Tibial nerve (tissue), 4 donors: ENCODE measurements around the gene FAM170B. TPM values are rescaled to one million over a fixed set of nuclear protein-coding genes. Genes with fewer than 3 reads are reported as not detected.

Experiments
- DNase-seq, 2 donors: peaks; one replicate each; pipeline ENCODE4 v3.0.0-alpha.2; 2019; ENCODE audit warnings: low spot score in 2 of 2
- H3K27ac ChIP-seq, 4 donors: fragments of 200-600 bp; sonication (generic) in 3 of 4; one replicate each; pipeline ENCODE4 v1.5.1; 2017 to 2019; ENCODE audit warnings: mild to moderate bottlenecking in 1 of 4
- H3K27me3 ChIP-seq, 2 donors: fragments of 200-600 bp; sonication (generic) in 1 of 2; one replicate each; pipeline versions ENCODE4 v1.5.1 to v1.6.0; 2017 to 2019
- H3K36me3 ChIP-seq, 3 donors: fragments of 200-600 bp; sonication (generic); one replicate each; pipeline ENCODE4 v1.5.1; 2018 to 2019
- H3K4me1 ChIP-seq, 4 donors: fragments of 200-600 bp; sonication (generic) in 3 of 4; one replicate each; pipeline ENCODE4 v1.5.1; 2017 to 2019
- H3K4me3 ChIP-seq, 4 donors: fragments of 200-600 bp; sonication (generic) in 3 of 4; one replicate each; pipeline ENCODE4 v1.5.1; 2017 to 2019; ENCODE audit warnings: mild to moderate bottlenecking in 1 of 4, moderate library complexity in 1 of 4
- H3K9me3 ChIP-seq, 4 donors: fragments of 200-600 bp; sonication (generic) in 3 of 4; one replicate each; pipeline ENCODE4 v1.5.1; 2017 to 2019
- CTCF ChIP-seq, 5 experiments: fragments of 200-600 bp in 3 of 5; fragments of 450-650 bp in 2 of 5; sonication (generic) in 3 of 5; IDR thresholded peaks; one replicate each; pipeline ENCODE4 v1.5.1; 2016 to 2019; ENCODE audit warnings: antibody characterized with exemption in 5 of 5, mild to moderate bottlenecking in 3 of 5, moderate library complexity in 2 of 5
- EP300 ChIP-seq, 2 donors: sonication (generic); formaldehyde crosslinking; IDR thresholded peaks; one replicate each; pipeline ENCODE4 v1.6.1; 2017; ENCODE audit warnings: antibody characterized with exemption in 2 of 2, mild to moderate bottlenecking in 1 of 2
- POLR2A ChIP-seq, 2 donors: fragments of 450-650 bp; IDR thresholded peaks; one replicate each; pipeline ENCODE4 v1.6.1; 2017; ENCODE audit warnings: antibody characterized with exemption in 2 of 2, mild to moderate bottlenecking in 2 of 2, moderate library complexity in 2 of 2
- WGBS, 2 donors: methylation state at CpG; one replicate each; pipeline ENCODE4 v1.1.5; 2018; 5-methylcytosine and 5-hydroxymethylcytosine counted together
- total RNA-seq, 4 donors: library from RNA; depleted of rRNA; stranded (reverse); fragments of >200 nt; gene quantifications; one replicate each; pipeline ENCODE4 v1.1.0, GENCODE V29; 2016

Gene FAM170B
- total RNA-seq, 4 donors from 2014 or later: 0.63 TPM; not detected in 3

- Histone ChIP-seq H3K27ac (no peak overlapping the region), H3K4me1 (peaks cover 0 to 3% (median 1%) of the 10 kb centered on the region in 4 donors), H3K27me3 (no peaks in the 10 kb centered on the region), H3K9me3 (no peaks in the 10 kb centered on the region), H3K4me3 (no peak overlapping the region), H3K36me3 (no peaks in the 10 kb centered on the region)
- TF ChIP-seq POLR2A (IDR thresholded peaks at IDR 0.05) (no peak), CTCF (IDR thresholded peaks at IDR 0.05) (no peak), EP300 (IDR thresholded peaks at IDR 0.05) (no peak)
- DNase-seq: no peak
- 80 to 88% methylated on average over 4 to 7 of the region's 7 CpGs for WGBS, 2 donors
Measured at GRCh38 chr10:49171326-49172060, 37.7 kb upstream of the FAM170B start.

GRCh38 chr10:49170632-49171325 lies 37.0 kb upstream of the FAM170B start:
- H3K27ac ChIP-seq: no peak overlapping the region
- H3K9me3 ChIP-seq: no peaks in the 10 kb centered on the region
- TF ChIP-seq CTCF (IDR thresholded peaks at IDR 0.05) (no peak), POLR2A (IDR thresholded peaks at IDR 0.05) (no peak), EP300 (IDR thresholded peaks at IDR 0.05) (no peak)
- H3K4me1 ChIP-seq: no peaks in the 10 kb centered on the region
- H3K36me3 ChIP-seq: no peaks in the 10 kb centered on the region
- H3K27me3 ChIP-seq: no peaks in the 10 kb centered on the region
- WGBS, 2 donors: 67 to 76% methylated on average over 4 to 6 of the region's 6 CpGs
- H3K4me3 ChIP-seq: no peak overlapping the region
- DNase-seq: no peak

- no peak for DNase-seq
- Histone ChIP-seq H3K9me3 (no peaks in the 10 kb centered on the region), H3K27ac (no peak overlapping the region), H3K4me3 (no peak overlapping the region), H3K4me1 (no peaks in the 10 kb centered on the region), H3K36me3 (no peaks in the 10 kb centered on the region), H3K27me3 (no peaks in the 10 kb centered on the region)
- 71 to 84% methylated on average over 4 of the region's 4 CpGs for WGBS, 2 donors
- TF ChIP-seq POLR2A (IDR thresholded peaks at IDR 0.05) (no peak), EP300 (IDR thresholded peaks at IDR 0.05) (no peak), CTCF (IDR thresholded peaks at IDR 0.05) (no peak)
Measured at GRCh38 chr10:49169776-49170175, 36.0 kb upstream of the FAM170B start.

- WGBS, 2 donors: 85 to 88% methylated on average over 6 of the region's 6 CpGs
- no peak for TF ChIP-seq EP300 (IDR thresholded peaks at IDR 0.05)
- TF ChIP-seq CTCF (IDR thresholded peaks at IDR 0.05): no peak
- TF ChIP-seq POLR2A (IDR thresholded peaks at IDR 0.05): no peak
- Histone ChIP-seq H3K27ac (no peak overlapping the region), H3K36me3 (no peaks in the 10 kb centered on the region), H3K4me1 (no peaks in the 10 kb centered on the region), H3K27me3 (no peaks in the 10 kb centered on the region), H3K4me3 (no peak overlapping the region), H3K9me3 (no peaks in the 10 kb centered on the region)
- DNase-seq: no peak
Measured at GRCh38 chr10:49168831-49169500, 35.1 kb upstream of the FAM170B start.

GRCh38 chr10:49168171-49168540 lies 34.3 kb upstream of the FAM170B start:
- H3K27me3 ChIP-seq: no peaks in the 10 kb centered on the region
- no peaks in the 10 kb centered on the region for H3K36me3 ChIP-seq
- no peaks in the 10 kb centered on the region for H3K4me1 ChIP-seq
- no peak for DNase-seq
- no peak overlapping the region for H3K4me3 ChIP-seq
- H3K27ac ChIP-seq: no peak overlapping the region
- no peaks in the 10 kb centered on the region for H3K9me3 ChIP-seq
- WGBS, 2 donors: 79 to 86% methylated on average over 4 of the region's 4 CpGs
- TF ChIP-seq CTCF (IDR thresholded peaks at IDR 0.05) (no peak), POLR2A (IDR thresholded peaks at IDR 0.05) (no peak), EP300 (IDR thresholded peaks at IDR 0.05) (no peak)
